NB4 (cell line): Measurements from ENCODE around the gene FYCO1.

Source experiments
- DNase-seq: peaks from one replicate; pipeline ENCODE4 v3.0.0; 2010; ENCODE audit warnings: low read depth
- H3K4me3 ChIP-seq: one replicate; pipeline ENCODE4 v1.5.1; 2011; ENCODE audit warnings: mild to moderate bottlenecking, low read depth, low read length, moderate library complexity
- CTCF ChIP-seq: IDR thresholded peaks from one replicate; pipeline ENCODE4 v1.5.1; 2012; ENCODE audit warnings: low read depth, low read length
- MAX ChIP-seq: IDR thresholded peaks from 2 replicates; pipeline ENCODE4 v1.6.1; 2011; ENCODE audit warnings: low read depth, low read length
- MYC ChIP-seq: IDR thresholded peaks from 2 replicates; pipeline ENCODE4 v1.6.1; 2011; ENCODE audit warnings: low read depth, low read length
- POLR2A ChIP-seq: IDR thresholded peaks from 2 replicates; pipeline ENCODE4 v1.6.1; 2011; ENCODE audit warnings: mild to moderate bottlenecking; ENCODE audit not compliant: insufficient read length; ENCODE audit errors: extremely low read depth

Gene FYCO1

DNA sequence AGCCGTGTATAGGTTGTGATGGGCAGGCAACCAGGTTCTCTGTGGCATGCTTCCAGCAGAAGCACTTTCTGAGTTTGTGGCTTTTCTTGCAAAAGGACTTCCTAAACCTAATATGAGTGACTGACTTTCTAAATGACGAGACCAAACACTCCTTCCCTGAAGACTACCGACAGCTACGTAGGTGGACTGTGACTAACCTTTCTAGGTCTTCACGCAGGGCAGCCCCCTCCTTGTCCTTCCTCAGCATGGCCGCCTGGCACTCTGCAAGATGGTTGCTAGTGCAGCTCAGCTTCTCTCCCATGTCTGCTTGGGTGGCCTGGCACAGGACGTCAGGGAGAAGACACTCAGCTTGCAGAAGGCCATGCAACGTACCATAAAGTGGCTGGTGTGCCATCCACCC is 31.5 kb downstream of the FYCO1 start:
- TF ChIP-seq CTCF (no peak), MYC (no peak), MAX (no peak), POLR2A (no peak)
- no peak for DNase-seq
- no peak overlapping the region for H3K4me3 ChIP-seq

GRCh38 chr3:45962033-45962432 is 33.6 kb downstream of the FYCO1 start:
- DNase-seq = no peak
- TF ChIP-seq CTCF = no peak
- no peak overlapping the region for H3K4me3 ChIP-seq

- DNase-seq = no peak
- H3K4me3 ChIP-seq = no peak overlapping the region
- TF ChIP-seq POLR2A (no peak), CTCF (no peak), MYC (no peak), MAX (no peak)
Measured at GRCh38 chr3:45960289-45960688, 35.3 kb downstream of the FYCO1 start.

GRCh38 chr3:45959201-45959600 is 36.4 kb downstream of the FYCO1 start:
- no peak for DNase-seq
- no peak overlapping the region for H3K4me3 ChIP-seq
- no peak for TF ChIP-seq POLR2A
- TF ChIP-seq MYC = no peak
- no peak for TF ChIP-seq MAX
- TF ChIP-seq CTCF = no peak

- no peak for TF ChIP-seq CTCF
- no peak for TF ChIP-seq MAX
- TF ChIP-seq POLR2A = no peak
- no peak for TF ChIP-seq MYC
- DNase-seq = no peak
- no peak overlapping the region for H3K4me3 ChIP-seq
Measured at GRCh38 chr3:45958321-45958791, 37.3 kb downstream of the FYCO1 start.

GRCh38 chr3:45957586-45957985 is 38.0 kb downstream of the FYCO1 start:
- TF ChIP-seq MYC = no peak
- no peak for TF ChIP-seq POLR2A
- TF ChIP-seq MAX = no peak
- TF ChIP-seq CTCF = no peak
- no peak overlapping the region for H3K4me3 ChIP-seq
- no peak for DNase-seq
